Right lung (tissue), 5 donors: ENCODE data around the gene TBC1D13. TPM values are rescaled to one million over a fixed set of nuclear protein-coding genes. Genes with fewer than 3 reads are reported as not detected.
"Not testable (repeated sequence)": the region's sequence is repeated elsewhere in the genome, so short reads cannot be mapped to it uniquely, and the experiment has no call there.

Experiments used
- DNase-seq, 2 donors: peaks; one replicate each; pipeline ENCODE4 v3.0.0-alpha.2; 2013
- polyA plus RNA-seq, 5 donors: library from polyadenylated mRNA; unstranded; fragments of 120-200 nt; gene quantifications; one replicate each; pipeline versions ENCODE4 v1.2.1 to v1.2.3, GENCODE V29; 2013; ENCODE audit warnings: inconsistent platforms in 1 of 5, low replicate concordance in 1 of 5; ENCODE audit not compliant: insufficient read length in 5 of 5, insufficient read depth in 1 of 5

Gene TBC1D13
- polyA plus RNA-seq, 5 donors = 20.5 to 30.0 (median 26.3) TPM

GRCh38 chr9:128841694-128842492, 54.8 kb downstream of the TBC1D13 start:
- no peak for DNase-seq

DNA sequence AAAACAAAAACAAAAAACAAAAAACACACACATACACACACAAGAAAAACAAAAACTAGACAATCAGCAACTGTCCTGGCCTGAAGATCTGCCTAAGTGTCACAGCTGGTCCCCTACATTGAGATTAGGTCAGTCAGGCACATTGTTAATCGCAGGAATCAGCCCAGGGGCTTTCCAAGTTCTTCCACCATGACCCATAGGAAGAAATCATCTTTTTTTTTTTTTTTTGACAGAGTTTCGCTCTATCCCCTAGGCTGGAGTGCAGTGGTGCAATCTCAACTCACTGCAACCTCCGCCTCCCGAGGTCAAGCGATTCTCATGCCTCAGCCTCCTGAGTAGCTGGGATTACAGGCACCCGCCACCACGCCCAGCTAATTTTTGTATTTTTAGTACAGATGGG, 56.1 kb downstream of the TBC1D13 start:
- DNase-seq = not testable (repeated sequence)

DNA sequence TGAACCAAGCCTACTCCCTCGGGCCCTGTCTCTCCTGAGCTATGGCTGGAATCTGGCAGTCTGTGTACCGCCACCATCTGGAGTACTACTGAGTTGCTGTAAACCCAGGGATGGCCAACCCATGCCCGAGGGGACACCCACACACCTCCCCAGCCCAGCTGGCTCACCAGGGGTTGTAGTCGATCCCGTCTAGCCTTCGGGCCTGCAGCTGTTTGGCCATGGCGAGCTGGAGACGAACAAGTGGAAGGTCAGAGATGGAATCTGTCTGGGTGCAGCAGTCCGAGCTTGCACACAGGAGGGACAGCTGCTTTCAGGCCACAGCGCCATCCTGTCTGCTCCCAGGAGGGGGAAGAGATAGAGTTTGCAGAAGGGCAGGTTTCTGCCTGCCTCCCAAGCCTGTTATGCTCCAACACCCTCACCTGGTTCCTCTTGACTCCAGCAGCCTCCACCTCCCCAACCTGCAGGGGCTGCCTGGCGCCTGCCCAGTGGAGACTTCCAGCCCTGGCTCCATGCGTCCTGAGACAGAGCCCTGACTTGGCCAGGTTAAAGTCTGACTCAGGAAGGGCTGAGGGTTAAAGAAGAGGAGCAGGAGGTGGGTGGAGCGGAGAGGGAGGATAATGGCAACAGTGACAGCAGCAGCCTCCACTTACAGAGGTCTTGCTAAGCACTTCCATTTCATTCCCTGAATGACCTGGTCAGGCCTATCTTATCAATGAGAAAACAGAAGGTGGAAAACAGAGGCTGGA, 58.3 kb downstream of the TBC1D13 start:
- DNase-seq = no peak

- no peak for DNase-seq
Measured at GRCh38 chr9:128846680-128847030, 59.6 kb downstream of the TBC1D13 start.

GRCh38 chr9:128847803-128848202, 60.8 kb downstream of the TBC1D13 start:
- DNase-seq = no peak

DNA sequence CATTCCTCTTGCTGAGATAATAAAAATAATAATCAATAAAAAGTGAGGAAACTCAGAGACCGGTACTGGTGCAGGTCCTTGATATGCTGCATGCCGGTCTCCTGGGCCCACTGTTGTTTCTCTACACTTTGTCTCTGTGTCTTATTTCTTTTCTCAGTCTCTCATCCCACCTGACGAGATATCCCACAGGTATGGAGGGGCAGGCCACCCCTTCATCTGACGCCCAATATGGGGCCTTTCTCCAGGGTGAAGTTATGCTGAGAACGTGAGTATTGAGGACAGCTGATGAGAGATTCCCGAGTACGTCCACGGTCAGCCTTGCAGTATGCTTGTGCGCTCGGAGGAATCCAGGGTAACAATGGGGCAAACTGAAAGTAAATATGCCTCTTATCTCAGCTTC, 64.0 kb downstream of the TBC1D13 start:
- not testable (repeated sequence) for DNase-seq

DNA sequence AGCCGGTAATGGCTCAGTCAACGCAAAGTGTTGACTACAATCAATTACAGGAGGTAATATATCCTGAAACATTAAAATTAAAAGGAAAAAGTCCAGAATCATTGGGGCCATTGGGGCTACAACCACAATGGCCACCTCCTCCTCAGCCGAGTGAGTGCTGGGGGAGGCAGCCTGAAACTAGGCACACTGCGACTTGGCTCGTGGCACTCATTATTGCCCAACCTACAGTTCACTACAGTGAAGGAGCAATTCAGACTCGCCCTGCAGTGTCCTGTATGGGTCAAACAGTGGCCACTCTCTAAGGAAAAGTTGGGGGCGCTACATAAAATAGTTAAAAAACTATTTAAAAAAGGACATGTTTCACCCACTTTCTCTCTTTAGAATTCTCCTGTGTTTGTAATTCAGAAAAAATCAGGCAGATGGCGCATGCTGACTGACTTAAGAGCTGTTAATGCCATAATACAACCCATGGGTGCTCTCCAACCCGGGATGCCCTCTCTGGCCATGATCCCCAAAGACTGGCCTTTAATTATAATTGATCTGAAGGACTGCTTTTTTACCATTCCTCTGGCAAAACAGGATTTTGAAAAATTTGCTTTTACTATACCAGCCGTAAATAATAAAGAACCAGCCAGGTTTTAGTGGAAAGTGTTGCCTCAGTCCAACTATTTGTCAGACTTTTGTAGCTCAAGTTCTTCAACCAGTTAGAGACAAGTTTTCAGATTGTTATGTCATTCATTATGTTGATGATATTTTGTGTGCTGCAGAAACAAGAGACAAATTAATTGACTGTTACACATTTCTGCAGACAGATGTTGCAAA, 64.9 kb downstream of the TBC1D13 start:
- DNase-seq = not testable (repeated sequence)

DNA sequence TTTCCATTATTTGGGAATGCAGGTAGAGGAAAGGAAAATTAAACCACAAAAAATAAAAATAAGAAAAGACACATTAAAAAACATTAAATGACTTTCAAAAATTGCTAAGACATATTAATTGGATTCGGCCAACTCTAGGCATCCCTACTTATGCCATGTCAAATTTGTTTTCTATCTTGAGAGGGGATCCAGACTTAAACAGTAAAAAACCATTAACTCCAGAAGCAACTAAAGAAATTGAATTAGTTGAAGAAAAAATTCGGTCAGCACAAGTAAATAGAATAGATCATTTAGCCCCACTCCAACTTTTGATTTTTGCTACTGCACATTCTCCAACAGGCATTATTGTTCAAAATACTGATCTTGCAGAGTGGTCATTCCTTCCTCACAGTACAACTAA, 65.6 kb downstream of the TBC1D13 start:
- DNase-seq = not testable (repeated sequence)

GRCh38 chr9:128854454-128854853, 67.4 kb downstream of the TBC1D13 start:
- DNase-seq = not testable (repeated sequence)

DNA sequence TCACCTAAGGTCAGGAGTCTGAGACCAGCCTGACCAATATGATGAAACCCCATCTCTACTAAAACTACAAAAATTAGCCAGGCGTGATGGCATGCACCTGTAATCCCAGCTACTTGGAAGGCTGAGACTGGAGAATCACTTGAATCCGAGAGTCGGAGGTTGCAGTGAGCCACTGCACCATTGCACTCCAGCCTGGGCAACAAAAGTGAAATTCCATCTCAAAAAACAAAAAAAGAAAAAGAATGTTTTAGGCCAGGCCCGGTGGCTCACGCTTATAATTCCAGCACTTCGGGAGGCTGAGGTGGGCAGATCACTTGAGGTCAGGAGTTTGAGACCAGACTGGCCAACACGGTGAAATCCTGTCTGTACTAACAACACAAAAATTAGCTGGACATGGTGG, 71.4 kb downstream of the TBC1D13 start:
- not testable (repeated sequence) for DNase-seq

Other genes with a start within 250 kb of the TBC1D13 start
- gene SPTAN1, start 234.7 kb upstream of the TBC1D13 start, polyA plus RNA-seq = 100 to 1,000 TPM; 239 to 343 (median 288) TPM
- gene DYNC2I2, start 130.4 kb upstream of the TBC1D13 start, polyA plus RNA-seq = 10 to 100 TPM; 38.7 to 66.0 (median 46.9) TPM
- 100 to 1,000 TPM; 498 to 635 (median 599) TPM for gene SET, start 98.0 kb upstream of the TBC1D13 start, polyA plus RNA-seq
- gene PKN3, start 84.8 kb upstream of the TBC1D13 start, polyA plus RNA-seq = 10 to 100 TPM; 11.6 to 13.8 (median 12.8) TPM
- gene ZDHHC12, start 63.1 kb upstream of the TBC1D13 start, polyA plus RNA-seq = 10 to 100 TPM in 2 of 5 donors, 1 to 10 TPM in 3; 8.3 to 14.6 (median 9.6) TPM
- gene ZER1, start 15.3 kb upstream of the TBC1D13 start, polyA plus RNA-seq = 10 to 100 TPM; 20.4 to 32.3 (median 28.7) TPM
- 10 to 100 TPM in 1 of 5 donors, 1 to 10 TPM in 4; 2.7 to 12.8 (median 4.9) TPM for gene ENDOG, start 31.2 kb downstream of the TBC1D13 start, polyA plus RNA-seq
- gene SPOUT1, start 42.5 kb downstream of the TBC1D13 start, polyA plus RNA-seq = 10 to 100 TPM; 23.3 to 48.0 (median 33.9) TPM
- 10 to 100 TPM in 1 of 5 donors, 1 to 10 TPM in 4; 6.6 to 10.1 (median 7.9) TPM for gene KYAT1, start 94.7 kb downstream of the TBC1D13 start, polyA plus RNA-seq
- gene LRRC8A, start 94.9 kb downstream of the TBC1D13 start, polyA plus RNA-seq = 10 to 100 TPM; 23.2 to 30.0 (median 26.5) TPM
- gene PHYHD1, start 133.7 kb downstream of the TBC1D13 start, polyA plus RNA-seq = 10 to 100 TPM; 33.0 to 48.7 (median 41.8) TPM
- 10 to 100 TPM in 3 of 5 donors, 1 to 10 TPM in 2; 8.8 to 13.4 (median 10.9) TPM for gene DOLK, start 160.3 kb downstream of the TBC1D13 start, polyA plus RNA-seq
- 10 to 100 TPM; 48.7 to 66.7 (median 51.0) TPM for gene NUP188, start 160.4 kb downstream of the TBC1D13 start, polyA plus RNA-seq
- gene SH3GLB2, start 241.1 kb downstream of the TBC1D13 start, polyA plus RNA-seq = 10 to 100 TPM; 54.2 to 83.2 (median 67.8) TPM
- gene MIGA2, start 249.4 kb downstream of the TBC1D13 start, polyA plus RNA-seq = 10 to 100 TPM; 11.7 to 22.0 (median 18.9) TPM